CD4-positive, alpha-beta T cell treated with Interleukin-6 at 100 ng/mL for 8 hours (primary cell): Measurements from ENCODE around the gene SUSD5.
"Not testable (repeated sequence)": the region's sequence is repeated elsewhere in the genome, so short reads cannot be mapped to it uniquely, and the experiment has no call there.

Experiments used
- DNase-seq: peaks from one replicate; pipeline ENCODE4 v3.0.0-alpha.2; 2020; ENCODE audit warnings: mixed read lengths, low spot score

Gene SUSD5

DNA sequence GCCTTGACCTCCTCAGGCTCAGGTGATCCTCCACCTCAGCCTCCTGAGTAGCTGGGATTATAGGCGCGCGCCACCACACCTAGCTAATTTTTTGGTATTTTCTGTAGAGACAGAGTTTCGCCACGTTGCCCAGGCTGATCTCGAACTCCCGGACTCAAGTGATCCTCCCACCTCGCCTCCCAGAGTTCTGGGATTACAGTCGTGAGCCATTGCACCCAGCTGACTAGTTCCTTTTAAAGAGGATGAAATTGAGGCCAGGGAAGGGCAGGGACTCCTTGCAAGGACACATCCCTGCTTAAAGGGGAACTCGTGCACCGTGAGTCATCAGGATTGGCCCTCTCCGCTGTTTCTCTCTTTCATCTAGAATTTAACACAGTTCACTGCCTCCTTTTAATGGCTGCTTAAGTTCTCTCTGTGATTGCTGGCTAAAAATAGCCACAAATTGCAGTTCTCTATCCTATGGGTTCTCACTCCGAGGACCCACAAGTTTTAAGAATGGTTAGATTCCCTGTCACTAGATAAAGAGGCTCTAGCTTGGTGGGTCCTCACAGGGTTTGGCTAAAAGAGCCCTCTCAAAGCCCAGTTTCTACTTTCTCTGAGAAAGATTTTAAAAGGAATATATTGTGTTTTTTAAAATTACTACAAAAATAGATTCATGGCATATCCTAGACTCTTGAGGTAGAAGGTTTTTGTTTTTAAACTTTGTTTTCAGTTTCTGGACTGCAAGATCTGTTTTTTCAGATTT lies 103.4 kb downstream of the SUSD5 start:
- no peak for DNase-seq

GRCh38 chr3:33114622-33115023 lies 104.0 kb downstream of the SUSD5 start:
- no peak for DNase-seq

DNA sequence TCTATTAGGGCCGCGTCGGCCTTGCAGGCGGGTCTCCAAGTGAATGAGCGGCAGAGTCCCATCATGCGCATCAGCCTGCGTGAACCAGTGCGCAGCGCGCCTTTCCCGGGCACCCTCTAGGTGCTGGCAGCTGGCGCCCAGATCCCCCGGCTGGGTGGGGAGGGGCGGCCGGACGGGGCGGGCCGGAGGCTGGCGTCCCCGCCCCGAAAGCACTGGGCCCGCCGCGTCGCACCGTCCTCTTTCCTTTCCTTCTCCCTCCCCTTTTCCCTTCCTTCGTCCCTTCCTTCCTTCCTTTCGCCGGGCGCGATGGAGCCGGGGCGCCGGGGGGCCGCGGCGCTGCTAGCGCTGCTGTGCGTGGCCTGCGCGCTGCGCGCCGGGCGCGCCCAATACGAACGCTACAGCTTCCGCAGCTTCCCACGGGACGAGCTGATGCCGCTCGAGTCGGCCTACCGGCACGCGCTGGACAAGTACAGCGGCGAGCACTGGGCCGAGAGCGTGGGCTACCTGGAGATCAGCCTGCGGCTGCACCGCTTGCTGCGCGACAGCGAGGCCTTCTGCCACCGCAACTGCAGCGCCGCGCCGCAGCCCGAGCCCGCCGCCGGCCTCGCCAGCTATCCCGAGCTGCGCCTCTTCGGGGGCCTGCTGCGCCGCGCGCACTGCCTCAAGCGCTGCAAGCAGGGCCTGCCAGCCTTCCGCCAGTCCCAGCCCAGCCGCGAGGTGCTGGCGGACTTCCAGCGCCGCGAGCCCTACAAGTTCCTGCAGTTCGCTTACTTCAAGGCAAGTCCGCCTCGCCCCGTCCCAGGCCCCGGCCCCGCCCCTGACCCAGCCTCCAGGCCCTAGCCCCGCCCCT lies 104.6 kb downstream of the SUSD5 start, which contains the start of gene CRTAP:
Gene CRTAP, plus strand, starts transcription at position 243 of the 850 bp plus-strand sequence. Its CDS starts 64 bp downstream, at position 307.
- peak; percentile 90 for DNase-seq

GRCh38 chr3:33111581-33111980 lies 107.0 kb downstream of the SUSD5 start:
- DNase-seq, result no peak

DNA sequence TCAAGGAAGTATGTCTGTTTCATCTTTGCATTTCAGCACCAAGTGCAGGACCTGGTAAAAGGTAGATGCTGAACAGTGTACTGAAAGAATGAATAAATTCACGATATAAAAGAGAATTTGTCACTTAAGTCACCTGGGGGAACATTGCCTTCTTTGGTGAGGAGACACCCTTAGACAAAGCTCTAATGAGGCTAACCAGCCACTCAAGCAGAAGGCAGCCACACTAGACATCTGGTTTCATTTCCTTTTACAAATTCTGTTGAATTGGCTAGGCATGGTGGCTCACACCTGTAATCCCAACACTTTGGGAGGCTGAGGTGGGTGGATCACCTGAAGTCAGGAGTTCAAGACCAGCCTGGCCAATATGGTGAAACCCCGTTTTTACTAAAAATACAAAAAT lies 111.8 kb downstream of the SUSD5 start:
- DNase-seq, result not testable (repeated sequence)

GRCh38 chr3:33105341-33105948 lies 113.2 kb downstream of the SUSD5 start:
- DNase-seq, result no peak

- no peak for DNase-seq
Observed at GRCh38 chr3:33104803-33105202, 113.8 kb downstream of the SUSD5 start.

- DNase-seq, result no peak
Observed at GRCh38 chr3:33103480-33103879, 115.1 kb downstream of the SUSD5 start.

- DNase-seq, result no peak
Observed at GRCh38 chr3:33103034-33103433, 115.6 kb downstream of the SUSD5 start.

GRCh38 chr3:33100229-33100628 lies 118.4 kb downstream of the SUSD5 start:
- DNase-seq, result no peak
